ENCODE measurements around the gene ACOXL. TPM values are rescaled to one million over a fixed set of nuclear protein-coding genes. Genes with fewer than 3 reads are reported as not detected.

ACOXL gene
- total RNA-seq, 2 donors from 2014 or later, result not detected

DNA sequence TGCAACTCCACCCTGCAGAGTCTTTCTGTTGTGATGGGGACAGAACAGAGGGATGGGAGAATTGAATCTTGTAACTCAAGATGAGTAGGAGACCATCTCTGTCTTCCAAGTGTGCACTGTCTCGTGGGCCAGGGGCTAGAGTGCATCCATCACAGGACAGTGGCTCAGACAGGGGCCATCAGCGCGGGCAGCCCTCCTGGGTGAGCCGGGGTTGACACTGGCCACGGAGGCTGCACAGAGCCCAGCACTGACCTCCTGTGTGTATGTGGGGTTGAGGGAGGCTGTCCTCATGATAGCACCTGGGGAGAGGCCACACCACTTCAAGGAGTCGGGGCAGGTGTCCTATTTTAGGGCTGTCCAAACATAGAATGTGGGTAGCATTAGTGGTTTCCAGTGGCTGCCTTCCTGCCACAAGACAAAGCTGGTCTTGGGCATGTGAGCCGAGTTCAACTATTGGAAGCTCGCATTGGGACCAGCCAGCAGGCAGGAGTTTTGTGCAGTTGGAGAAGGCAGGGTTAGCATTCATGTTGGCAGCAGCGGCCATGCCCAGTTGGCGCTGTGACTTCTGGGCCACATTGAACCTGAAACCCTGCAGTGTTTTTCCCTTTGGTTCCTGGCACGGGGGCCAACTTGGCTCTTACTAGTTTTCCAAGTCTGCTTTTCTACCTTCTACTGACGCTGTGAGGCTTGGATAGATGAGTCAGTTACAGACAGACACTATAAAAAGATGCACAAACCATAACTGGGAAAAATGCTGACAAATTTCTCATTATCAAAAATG lies 45.3 kb downstream of the ACOXL start:
- Histone ChIP-seq H3K9me3 (no peaks in the 10 kb centered on the region), H3K36me3 (no peaks in the 10 kb centered on the region), H3K27ac (no peak overlapping the region), H3K4me1 (ENCODE audit: control insufficient read depth in 1 of 2, low read depth in 2 of 2) (peaks cover 9 to 27% of the 10 kb centered on the region in 2 donors), H3K27me3 (replicated peaks; ENCODE audit: insufficient read depth) (no peaks in the 10 kb centered on the region), H3K4me3 (no peak overlapping the region)
- DNase-seq (ENCODE audit: low spot score) (no peak), ATAC-seq (ENCODE audit: insufficient number of reproducible peaks, low FRiP score, low read depth) (no peak)
- TF ChIP-seq, protein P1, sequence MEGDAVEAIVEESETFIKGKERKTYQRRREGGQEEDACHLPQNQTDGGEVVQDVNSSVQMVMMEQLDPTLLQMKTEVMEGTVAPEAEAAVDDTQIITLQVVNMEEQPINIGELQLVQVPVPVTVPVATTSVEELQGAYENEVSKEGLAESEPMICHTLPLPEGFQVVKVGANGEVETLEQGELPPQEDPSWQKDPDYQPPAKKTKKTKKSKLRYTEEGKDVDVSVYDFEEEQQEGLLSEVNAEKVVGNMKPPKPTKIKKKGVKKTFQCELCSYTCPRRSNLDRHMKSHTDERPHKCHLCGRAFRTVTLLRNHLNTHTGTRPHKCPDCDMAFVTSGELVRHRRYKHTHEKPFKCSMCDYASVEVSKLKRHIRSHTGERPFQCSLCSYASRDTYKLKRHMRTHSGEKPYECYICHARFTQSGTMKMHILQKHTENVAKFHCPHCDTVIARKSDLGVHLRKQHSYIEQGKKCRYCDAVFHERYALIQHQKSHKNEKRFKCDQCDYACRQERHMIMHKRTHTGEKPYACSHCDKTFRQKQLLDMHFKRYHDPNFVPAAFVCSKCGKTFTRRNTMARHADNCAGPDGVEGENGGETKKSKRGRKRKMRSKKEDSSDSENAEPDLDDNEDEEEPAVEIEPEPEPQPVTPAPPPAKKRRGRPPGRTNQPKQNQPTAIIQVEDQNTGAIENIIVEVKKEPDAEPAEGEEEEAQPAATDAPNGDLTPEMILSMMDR (IDR thresholded peaks at IDR 0.05), result no peak

DNA sequence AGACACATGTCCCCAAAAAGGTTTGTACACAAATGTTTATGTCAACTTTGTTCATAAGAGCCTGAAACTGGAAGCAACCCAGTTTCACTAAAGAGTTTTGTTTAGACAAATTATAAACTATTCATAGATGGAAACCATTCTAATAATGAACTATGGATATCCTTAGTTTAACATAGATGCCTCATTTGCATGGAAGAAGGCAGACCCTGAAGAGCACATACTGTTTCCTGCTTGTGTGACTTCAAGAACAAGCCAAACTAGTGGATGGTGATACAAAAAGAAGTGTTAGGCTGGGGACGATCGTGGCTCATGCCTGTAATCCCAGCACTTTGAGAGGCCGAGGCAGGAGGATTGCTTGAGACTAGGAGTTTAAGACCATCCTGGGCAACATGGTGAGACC lies 48.1 kb downstream of the ACOXL start:
- Histone ChIP-seq H3K27ac (no peak overlapping the region), H3K36me3 (no peaks in the 10 kb centered on the region), H3K4me3 (no peak overlapping the region), H3K4me1 (ENCODE audit: control insufficient read depth in 1 of 2, low read depth in 2 of 2) (peaks cover 0 to 15% of the 10 kb centered on the region in 2 donors), H3K9me3 (no peaks in the 10 kb centered on the region), H3K27me3 (replicated peaks; ENCODE audit: insufficient read depth) (no peaks in the 10 kb centered on the region)
- no peak for ATAC-seq (ENCODE audit: insufficient number of reproducible peaks, low FRiP score, low read depth)
- TF ChIP-seq, protein P1 (IDR thresholded peaks at IDR 0.05), result no peak
- DNase-seq (ENCODE audit: low spot score), result no peak

DNA sequence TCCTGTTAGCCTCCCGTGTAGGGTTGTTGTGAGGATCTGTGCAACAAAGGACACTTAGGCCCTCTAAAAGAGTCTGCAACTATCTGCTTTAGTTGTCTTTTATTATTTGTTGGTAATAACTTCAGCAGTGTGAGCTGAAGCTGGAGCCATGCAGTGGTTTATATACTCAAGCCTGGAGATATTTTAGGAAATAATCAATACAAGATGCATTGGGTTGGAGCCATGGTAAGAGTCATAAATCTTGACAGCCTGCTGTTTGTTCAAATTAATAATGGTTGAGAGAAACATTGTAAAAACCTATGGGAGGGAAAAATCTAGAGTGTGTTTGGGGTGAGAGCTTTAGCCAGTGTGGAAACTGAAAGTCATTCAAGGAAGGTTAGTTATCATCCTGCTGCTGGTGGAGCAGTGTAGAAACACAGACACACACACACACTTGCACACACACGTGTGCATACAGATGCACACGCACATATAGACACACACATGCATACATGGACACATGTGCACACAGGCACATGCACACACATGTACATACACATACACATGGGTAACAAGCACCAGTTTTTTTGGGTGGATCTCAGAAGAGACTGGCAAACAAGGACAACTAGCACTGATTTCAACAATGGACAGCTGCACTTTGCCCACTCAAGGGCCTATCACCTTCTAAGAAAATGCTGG lies 51.0 kb downstream of the ACOXL start:
- Histone ChIP-seq H3K27ac (no peak overlapping the region), H3K27me3 (replicated peaks; ENCODE audit: insufficient read depth) (no peaks in the 10 kb centered on the region), H3K4me1 (ENCODE audit: control insufficient read depth in 1 of 2, low read depth in 2 of 2) (peaks cover 0 to 2% of the 10 kb centered on the region in 2 donors), H3K9me3 (no peaks in the 10 kb centered on the region), H3K36me3 (no peaks in the 10 kb centered on the region), H3K4me3 (no peak overlapping the region)
- TF ChIP-seq, protein P1 (IDR thresholded peaks at IDR 0.05), result no peak
- DNase-seq (ENCODE audit: low spot score) (no peak), ATAC-seq (ENCODE audit: insufficient number of reproducible peaks, low FRiP score, low read depth) (no peak)

DNA sequence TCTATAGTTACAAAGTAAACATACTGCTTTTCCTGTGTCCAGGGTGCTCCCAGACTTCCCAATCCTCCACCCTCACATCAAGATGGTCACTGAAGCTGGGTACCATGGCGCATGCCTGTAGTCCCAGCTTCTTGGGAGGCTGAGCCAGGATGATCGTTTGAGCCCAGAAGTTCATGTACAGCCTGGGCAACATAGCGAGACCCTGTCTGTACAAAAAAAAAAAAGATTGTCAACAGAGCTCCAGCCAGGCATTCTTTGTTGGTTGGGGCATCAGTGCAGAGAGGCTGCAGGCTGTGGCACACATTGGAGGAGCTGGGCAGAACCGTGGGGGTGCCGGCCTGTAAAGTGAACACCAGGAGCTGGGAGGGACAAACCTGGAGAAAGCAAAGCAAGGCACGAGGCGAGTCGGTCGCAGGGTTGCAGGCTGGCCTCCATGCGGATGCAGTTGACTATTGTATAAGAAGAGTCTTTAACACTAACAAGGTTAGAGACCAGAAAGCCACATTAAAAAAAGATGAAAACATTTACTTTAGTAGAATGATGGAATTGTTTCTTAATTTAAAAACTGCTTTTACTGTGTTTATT lies 51.8 kb downstream of the ACOXL start:
- TF ChIP-seq, protein P1 (IDR thresholded peaks at IDR 0.05), result no peak
- Histone ChIP-seq H3K27me3 (replicated peaks; ENCODE audit: insufficient read depth) (no peaks in the 10 kb centered on the region), H3K36me3 (no peaks in the 10 kb centered on the region), H3K27ac (no peak overlapping the region), H3K4me1 (ENCODE audit: control insufficient read depth in 1 of 2, low read depth in 2 of 2) (no peaks in the 10 kb centered on the region), H3K9me3 (no peaks in the 10 kb centered on the region), H3K4me3 (no peak overlapping the region)
- DNase-seq (ENCODE audit: low spot score), result no peak
- no peak for ATAC-seq (ENCODE audit: insufficient number of reproducible peaks, low FRiP score, low read depth)

DNA sequence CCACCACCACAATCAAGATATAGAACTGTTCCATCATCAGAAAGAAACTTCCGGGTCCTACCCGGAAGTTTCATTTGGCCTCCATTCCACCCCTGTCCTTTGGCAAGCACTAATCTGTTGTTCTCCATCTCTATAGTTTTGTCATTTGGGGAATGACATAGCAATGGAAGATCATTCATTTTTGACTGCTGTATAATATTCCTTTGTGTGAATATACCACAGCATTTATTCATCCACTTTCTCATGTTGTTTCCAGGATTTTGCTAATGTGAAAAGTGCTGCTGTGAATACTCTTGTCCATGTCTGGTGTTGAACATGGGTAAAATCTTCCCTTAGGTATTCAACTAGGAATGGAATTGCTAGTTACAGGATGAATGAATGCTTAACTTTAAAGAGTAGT lies 53.1 kb downstream of the ACOXL start:
- no peak overlapping the region for H3K27ac ChIP-seq
- no peak for DNase-seq (ENCODE audit: low spot score)
- no peaks in the 10 kb centered on the region for H3K27me3 ChIP-seq (replicated peaks; ENCODE audit: insufficient read depth)
- no peak for ATAC-seq (ENCODE audit: insufficient number of reproducible peaks, low FRiP score, low read depth)
- TF ChIP-seq, protein P1 (IDR thresholded peaks at IDR 0.05), result no peak
- no peaks in the 10 kb centered on the region for H3K9me3 ChIP-seq
- no peaks in the 10 kb centered on the region for H3K4me1 ChIP-seq (ENCODE audit: control insufficient read depth in 1 of 2, low read depth in 2 of 2)
- H3K36me3 ChIP-seq, result no peaks in the 10 kb centered on the region
- no peak overlapping the region for H3K4me3 ChIP-seq

All from thoracic aorta (tissue), 2 donors.